GM10248 (cell line): ENCODE data around the gene EEF1B2.

Experiments
- CTCF ChIA-PET: fragments of 300-600 bp; sonication (Branson Sonifier 250); formaldehyde crosslinking; extraction: SDS; loops from one replicate; lab custom pipeline; 2021; ENCODE audit warnings: antibody characterized with exemption; lab: Yijun Ruan, JAX
- POLR2A ChIA-PET: fragments of 350-650 bp; sonication (Branson Sonifier 250); formaldehyde crosslinking; extraction: SDS; loops from one replicate; lab custom pipeline; 2020; ENCODE audit warnings: antibody characterized with exemption; lab: Yijun Ruan, JAX
- DNase-seq: peaks from one replicate; pipeline ENCODE4 v3.0.0; 2012; ENCODE audit errors: extremely low spot score
- CTCF ChIP-seq: IDR thresholded peaks from 2 replicates; pipeline ENCODE4 v1.5.1; 2012; ENCODE audit warnings: mild to moderate bottlenecking, low read depth; ENCODE audit errors: extremely low read depth, missing control alignments, control extremely low read depth

The EEF1B2 gene

GRCh38 chr2:206211657-206212255 is 52.1 kb downstream of the EEF1B2 start:
- no peak for DNase-seq
- ChIA-PET POLR2A (no interaction called here), CTCF (no interaction called here)
- no peak for TF ChIP-seq CTCF
